HepG2 (cell line): ENCODE data around the gene MIGA2. TPM values are rescaled to one million over a fixed set of nuclear protein-coding genes. Genes with fewer than 3 reads are reported as not detected.

Experiments
- ATAC-seq: fragments of 200-7000 bp; cut with Tn5 transposase; 3 replicates; pipeline ENCODE4 v1.9.1; 2020; ENCODE audit warnings: mild to moderate bottlenecking, moderate library complexity
- BruUV-seq: library from RNA; stranded (reverse); fragments of 400-500 nt; replicated peaks from 2 replicates; lab custom pipeline; 2021; lab: Mats Ljungman, UMichigan
- CTCF ChIA-PET: fragments of 300-600 bp; formaldehyde crosslinking; extraction: SDS; loops from one replicate; lab custom pipeline; 2021; ENCODE audit warnings: low total read pairs, inconsistent platforms, low intra/inter-chr PET ratio; lab: Yijun Ruan, JAX
- POLR2A ChIA-PET: fragments of 350-600 bp; sonication (Branson Sonifier 250); formaldehyde crosslinking; loops from one replicate; lab custom pipeline; 2020; ENCODE audit warnings: antibody characterized with exemption, inconsistent platforms; lab: Yijun Ruan, JAX
- DNase-seq: peaks from one replicate; pipeline ENCODE4 v3.0.0-alpha.2; 2015; ENCODE audit warnings: low spot score
- FAIRE-seq: peaks from 3 replicates; lab custom pipeline; 2011; peaks lifted over from hg19 to GRCh38; lab: Jason Lieb, UNC
- H2AFZ ChIP-seq: one replicate; pipeline ENCODE4 v1.6.1; 2011; ENCODE audit warnings: low read length, inconsistent platforms
- H3K27ac ChIP-seq: fragments of 300-600 bp; 3 replicates; pipeline ENCODE4 v1.8.0; 2011; ENCODE audit warnings: mixed run types, mild to moderate bottlenecking, mixed read lengths, low read length, inconsistent platforms; ENCODE audit not compliant: insufficient read depth; ENCODE audit errors: extremely low read length
- H3K27me3 ChIP-seq, 2 experiments: fragments of 200-600 bp in 1 of 2; 2 replicates in 1 of 2; 3 replicates in 1 of 2; pipeline versions ENCODE4 v1.6.0 to v1.8.0; 2011; ENCODE audit warnings: low read length in 2 of 2, mild to moderate bottlenecking in 2 of 2, moderate library complexity in 2 of 2, inconsistent platforms in 1 of 2; ENCODE audit not compliant: insufficient read depth in 2 of 2, control insufficient read depth in 1 of 2
- H3K36me3 ChIP-seq, 2 experiments: fragments of 200-600 bp in 1 of 2; replicated peaks in 1 of 2; 2 replicates in 1 of 2; 3 replicates in 1 of 2; pipeline versions ENCODE4 v1.5.1 to v1.8.0; 2011; ENCODE audit warnings: low read length in 2 of 2, inconsistent platforms in 1 of 2; ENCODE audit not compliant: insufficient read depth in 2 of 2, control insufficient read depth in 1 of 2
- H3K4me1 ChIP-seq: 2 replicates; pipeline ENCODE4 v1.5.1; 2012; ENCODE audit warnings: low read length, inconsistent platforms; ENCODE audit not compliant: insufficient read depth
- H3K4me2 ChIP-seq: 2 replicates; pipeline ENCODE4 v1.6.0; 2011; ENCODE audit warnings: low read depth, low read length, inconsistent platforms
- H3K4me3 ChIP-seq, 3 experiments: fragments of 200-600 bp in 1 of 3; sonication (generic), shearing (Covaris generic) in 1 of 3; replicated peaks in 1 of 3; 2 replicates each; pipeline ENCODE4 v1.5.1; 2011 to 2016; ENCODE audit warnings: low read length in 3 of 3, inconsistent platforms in 2 of 3, low read depth in 2 of 3, mild to moderate bottlenecking in 2 of 3, control low read depth in 1 of 3, mixed read lengths in 1 of 3; ENCODE audit not compliant: insufficient read depth in 1 of 3
- H3K79me2 ChIP-seq: one replicate; pipeline ENCODE4 v1.6.1; 2011; ENCODE audit warnings: low read length, inconsistent platforms; ENCODE audit not compliant: insufficient read depth
- H3K9ac ChIP-seq: 2 replicates; pipeline ENCODE4 v1.6.0; 2011; ENCODE audit warnings: mild to moderate bottlenecking, low read depth, low read length, inconsistent platforms; ENCODE audit not compliant: insufficient read depth
- H3K9me3 ChIP-seq: 2 replicates; pipeline ENCODE4 v1.5.1; 2012; ENCODE audit warnings: mild to moderate bottlenecking, low read length
- H4K20me1 ChIP-seq: 2 replicates; pipeline ENCODE4 v1.6.0; 2011; ENCODE audit warnings: inconsistent platforms, mild to moderate bottlenecking, low read length, moderate library complexity; ENCODE audit not compliant: insufficient read depth
- HOXA9 ChIP-seq: sonication (generic); formaldehyde crosslinking; IDR thresholded peaks from 2 replicates; pipeline ENCODE4 v1.8.1; 2022; ENCODE audit warnings: missing genetic modification reagents, mild to moderate bottlenecking, moderate library complexity, borderline replicate concordance
- NFAT5 ChIP-seq: sonication (generic); formaldehyde crosslinking; IDR thresholded peaks from 2 replicates; pipeline ENCODE4 v1.4.0; 2020; ENCODE audit warnings: missing genetic modification reagents
- NFKB2 ChIP-seq: sonication (generic); formaldehyde crosslinking; IDR thresholded peaks from 2 replicates; pipeline ENCODE4 v1.4.0; 2020; ENCODE audit warnings: missing genetic modification reagents, borderline replicate concordance
- SRSF1 ChIP-seq: fragments of 200-400 bp; formaldehyde crosslinking; optimal IDR thresholded peaks from 2 replicates; pipeline ENCODE3; 2017; ENCODE audit warnings: mild to moderate bottlenecking, low read depth, low read length, moderate library complexity
- WIZ ChIP-seq: sonication (generic); formaldehyde crosslinking; IDR thresholded peaks from 2 replicates; pipeline ENCODE4 v1.5.1; 2020; ENCODE audit warnings: mild to moderate bottlenecking, missing genetic modification reagents
- ZBTB25 ChIP-seq: IDR thresholded peaks from 2 replicates; pipeline ENCODE4 v1.6.1; 2018; ENCODE audit warnings: missing genetic modification reagents
- ZFP82 ChIP-seq: sonication (generic); formaldehyde crosslinking; IDR thresholded peaks from 2 replicates; pipeline ENCODE4 v1.5.1; 2020; ENCODE audit warnings: mild to moderate bottlenecking, missing genetic modification reagents, borderline replicate concordance
- ZNF143 ChIP-seq: sonication (generic); formaldehyde crosslinking; IDR thresholded peaks from 2 replicates; pipeline ENCODE4 v1.4.0; 2020; ENCODE audit warnings: missing genetic modification reagents
- ZNF326 ChIP-seq: sonication (generic); formaldehyde crosslinking; IDR thresholded peaks from 2 replicates; pipeline ENCODE4 v1.4.0; 2020; ENCODE audit warnings: missing genetic modification reagents, borderline replicate concordance
- ZNF354B ChIP-seq: sonication (generic); formaldehyde crosslinking; IDR thresholded peaks from 2 replicates; pipeline ENCODE4 v1.8.0; 2022; ENCODE audit warnings: mild to moderate bottlenecking, missing genetic modification reagents
- ZNF703 ChIP-seq: sonication (generic); formaldehyde crosslinking; IDR thresholded peaks from 2 replicates; pipeline ENCODE4 v1.5.1; 2020; ENCODE audit warnings: missing genetic modification reagents, mild to moderate bottlenecking, moderate library complexity, borderline replicate concordance
- ZSCAN22 ChIP-seq: sonication (generic); formaldehyde crosslinking; IDR thresholded peaks from 2 replicates; pipeline ENCODE4 v1.4.0; 2020; ENCODE audit warnings: mild to moderate bottlenecking, missing genetic modification reagents
- WGBS: methylation state at CpG from one replicate; pipeline ENCODE4 v1.1.6; 2017; ENCODE audit warnings: low lambda C conversion rate; 5-methylcytosine and 5-hydroxymethylcytosine counted together
- in situ Hi-C: cut with HindIII; loops from 2 replicates; pipeline ENCODE4 v1.10.0; 2017; ENCODE audit warnings: low pct_unique_long_range_greater_than_20kb; ENCODE audit not compliant: extremely low pct_ligation_motif_present
- intact Hi-C: fragments of 100-400 bp; cut with micrococcal nuclease; formaldehyde crosslinking; loops from one replicate; pipeline ENCODE4 v1.10.0; 2022; ENCODE audit not compliant: unreplicated experiment
- polyA plus RNA-seq, 8 experiments: library from polyadenylated mRNA; depleted of rRNA in 3 of 8; stranded (reverse) in 7 of 8; unstranded in 1 of 8; fragments of >200 nt; fragmentation: Illumina TruSeq in 4 of 8; extraction: Trizol in 4 of 8; gene quantifications; 2 replicates each; pipeline versions ENCODE4 v1.2.1 to v1.2.3, GENCODE V29; 2011 to 2016; ENCODE audit warnings: low read depth in 4 of 8, missing spikeins in 1 of 8, mixed read lengths in 1 of 8; ENCODE audit not compliant: insufficient read depth in 1 of 8
- total RNA-seq, 5 experiments: library from RNA; depleted of rRNA; stranded (reverse); fragments of >200 nt; fragmentation: Illumina TruSeq; extraction: Trizol; gene quantifications; 2 replicates each; pipeline ENCODE4 v1.2.3, GENCODE V29; 2016; ENCODE audit warnings: low read depth in 1 of 5

Gene MIGA2
- total and polyA plus RNA-seq, 2 of the 13 experiments (the other 11 are each of a cell fraction or from before 2014, with no cell fraction given), result 10.8 to 17.1 TPM

GRCh38 chr9:129052592-129052991 is 16.2 kb downstream of the MIGA2 start:
- POLR2A ChIA-PET, result no interaction called here
- in situ Hi-C loops, result no loop called here
- no peak overlapping the region for H3K9ac ChIP-seq
- BruUV-seq, result no TSS peak
- intact Hi-C loops, result loop anchor here (2.0 kb wide), 1 partner anchor 50 kb away; no protein-coding TSS in a partner anchor
- TF ChIP-seq WIZ (no peak), ZNF703 (CRISPR knock-in tag) (no peak), ZBTB25 (no peak), ZNF354B (CRISPR knock-in tag) (no peak), ZNF143 (no peak), ZFP82 (CRISPR knock-in tag) (no peak), ZSCAN22 (CRISPR knock-in tag) (no peak)
- TF ChIP-seq, all 625 proteins: peak for 0
- no peaks in the 10 kb centered on the region for H3K9me3 ChIP-seq
- no peaks in the 10 kb centered on the region for H3K27me3 ChIP-seq
- no peaks in the 10 kb centered on the region for H4K20me1 ChIP-seq
- CTCF ChIA-PET, result no interaction called here
- 86% methylated on average over 8 of the region's 8 CpGs for WGBS
- no peaks in the 10 kb centered on the region for H3K79me2 ChIP-seq
- H3K27ac ChIP-seq, result no peak overlapping the region
- DNase-seq (no peak), ATAC-seq (no peak), FAIRE-seq (no peak)
- H3K4me1 ChIP-seq, result peaks cover 10% of the 10 kb centered on the region
- H3K4me2 ChIP-seq, result no peak overlapping the region
- H2AFZ ChIP-seq, result no peak overlapping the region
- peaks cover 0 to 22% of the 10 kb centered on the region in 2 experiments; a peak in 3 of 5 replicates for H3K36me3 ChIP-seq
- no peak overlapping the region for H3K4me3 ChIP-seq

GRCh38 chr9:129053020-129053419 is 16.6 kb downstream of the MIGA2 start:
- BruUV-seq, result no TSS peak
- Histone ChIP-seq H3K27me3 (no peaks in the 10 kb centered on the region), H3K27ac (no peak overlapping the region), H3K4me1 (peaks cover 10% of the 10 kb centered on the region), H2AFZ (no peak overlapping the region), H4K20me1 (no peaks in the 10 kb centered on the region), H3K9me3 (no peaks in the 10 kb centered on the region), H3K4me3 (no peak overlapping the region), H3K79me2 (no peaks in the 10 kb centered on the region), H3K9ac (no peak overlapping the region), H3K36me3 (peaks cover 0 to 20% of the 10 kb centered on the region in 2 experiments; a peak in 3 of 5 replicates), H3K4me2 (no peak overlapping the region)
- WGBS, result 97% methylated on average over 6 of the region's 6 CpGs
- in situ Hi-C loops, result no loop called here
- DNase-seq (no peak), FAIRE-seq (no peak), ATAC-seq (no peak)
- ChIA-PET POLR2A (no interaction called here), CTCF (no interaction called here)
- intact Hi-C loops, result loop anchor here (2.0 kb wide), 1 partner anchor 50 kb away; no protein-coding TSS in a partner anchor
- TF ChIP-seq ZNF326, result no peak
- TF ChIP-seq HOXA9 (CRISPR knock-in tag), result no peak
- no peak for TF ChIP-seq SRSF1
- TF ChIP-seq NFAT5 (CRISPR knock-in tag), result no peak
- no peak for TF ChIP-seq NFKB2 (CRISPR knock-in tag)
